Measurements from ENCODE around the gene MMEL1.

MMEL1 gene

DNA sequence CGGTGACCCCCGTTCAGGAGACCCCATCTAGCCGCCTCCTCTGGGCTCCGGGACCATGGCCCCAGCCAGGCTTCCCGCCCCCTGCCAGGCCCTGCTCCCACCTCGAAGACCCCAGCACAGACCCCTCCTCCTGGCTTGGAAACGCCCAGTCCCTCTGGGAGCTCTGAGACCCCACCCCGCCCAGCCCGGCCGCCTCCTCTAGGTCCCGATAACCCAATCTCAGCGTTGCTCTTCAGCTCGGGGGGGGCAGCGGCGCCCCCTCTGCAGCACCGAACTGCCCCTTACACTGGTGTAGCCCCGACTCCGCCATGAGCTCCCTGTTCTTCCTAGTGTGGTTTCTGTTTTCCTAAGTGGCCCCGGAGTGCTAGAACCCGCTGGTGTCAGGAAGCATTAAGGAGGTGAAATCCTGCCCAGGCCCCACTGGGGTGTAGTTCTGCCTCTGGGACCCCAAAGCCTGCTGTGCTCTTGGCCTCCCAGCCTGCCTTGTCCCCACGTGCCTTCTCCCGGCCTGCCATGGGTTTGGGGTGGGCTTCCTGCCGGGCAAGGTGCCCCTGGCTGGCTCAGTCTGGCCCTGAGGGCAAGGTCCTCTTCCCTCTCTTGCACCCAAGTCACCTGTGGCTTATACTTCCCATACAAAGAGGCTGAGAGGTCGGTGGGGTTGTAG is 10.7 kb upstream of the MMEL1 start:
- in situ Hi-C loops (cut with HindIII; ENCODE audit: low pct_ligation_motif_present, low sequenced_read_pairs), result no loop called here
- no peak overlapping the region for H3K27ac ChIP-seq
- peak overlapping the region; percentile 52 for H3K4me3 ChIP-seq (ENCODE audit: low read depth, low read length)
- no peaks in the 10 kb centered on the region for H3K36me3 ChIP-seq (replicated peaks)
- H3K27me3 ChIP-seq (replicated peaks), result no peaks in the 10 kb centered on the region
- TF ChIP-seq CTCF (IDR thresholded peaks at IDR 0.05; ENCODE audit: low read depth, low read length, missing control alignments), result no peak
- no peak for DNase-seq

GRCh38 chr1:2642560-2643413 is 10.0 kb upstream of the MMEL1 start:
- in situ Hi-C loops (cut with HindIII; ENCODE audit: low pct_ligation_motif_present, low sequenced_read_pairs), result no loop called here
- TF ChIP-seq CTCF (IDR thresholded peaks at IDR 0.05; ENCODE audit: low read depth, low read length, missing control alignments), result peak; percentile 27
- H3K27me3 ChIP-seq (replicated peaks), result no peaks in the 10 kb centered on the region
- peak overlapping the region; percentile 37 for H3K27ac ChIP-seq
- H3K4me3 ChIP-seq (ENCODE audit: low read depth, low read length), result peak overlapping the region; percentile 73
- DNase-seq, result peak; percentile 87
- H3K36me3 ChIP-seq (replicated peaks), result no peaks in the 10 kb centered on the region

- Histone ChIP-seq H3K4me3 (ENCODE audit: low read depth, low read length) (peak overlapping the region; percentile 73), H3K36me3 (replicated peaks) (no peaks in the 10 kb centered on the region), H3K27me3 (replicated peaks) (no peaks in the 10 kb centered on the region), H3K27ac (no peak overlapping the region)
- TF ChIP-seq CTCF (IDR thresholded peaks at IDR 0.05; ENCODE audit: low read depth, low read length, missing control alignments), result no peak
- in situ Hi-C loops (cut with HindIII; ENCODE audit: low pct_ligation_motif_present, low sequenced_read_pairs), result no loop called here
- DNase-seq, result no peak
These were observed 9.3 kb upstream of the MMEL1 start for GRCh38 chr1:2642131-2642559.

DNA sequence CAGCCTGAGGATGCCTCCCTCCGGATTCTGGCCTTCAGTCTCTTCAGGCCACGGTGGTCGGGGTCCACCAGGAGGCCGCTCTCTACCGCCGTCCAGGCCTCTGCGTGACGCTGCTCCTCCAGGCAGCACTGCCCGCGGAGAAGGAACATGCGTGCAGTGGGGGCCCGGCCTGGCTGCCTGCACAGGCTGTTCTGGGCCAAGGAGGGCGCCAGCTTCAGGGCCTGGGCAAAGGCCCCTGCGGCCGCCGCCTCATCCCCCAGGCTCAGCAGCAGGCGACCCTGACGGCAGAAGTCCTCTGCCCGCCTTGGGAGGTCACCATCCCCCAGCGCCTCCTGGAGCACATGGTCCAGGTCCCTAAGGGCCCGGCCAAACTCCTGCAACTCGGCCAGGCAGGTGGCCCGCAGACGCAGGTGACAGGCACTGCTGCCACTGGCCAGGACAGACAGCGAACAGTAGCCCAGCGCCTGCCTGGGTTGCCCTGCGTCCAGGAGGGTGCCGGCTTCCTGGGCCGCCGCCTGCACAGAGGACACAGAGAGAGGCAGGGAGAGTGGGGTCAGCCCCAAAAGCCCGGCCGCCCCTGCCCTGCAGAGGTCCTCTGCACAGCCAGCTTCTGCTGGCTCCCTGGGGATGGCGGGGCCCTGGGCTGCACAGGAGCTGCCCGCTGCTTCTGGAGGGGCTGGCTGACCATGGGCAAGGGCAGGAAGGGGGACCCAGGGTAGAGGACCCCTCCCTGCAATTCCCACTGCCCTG is 8.7 kb upstream of the MMEL1 start:
- TF ChIP-seq CTCF (IDR thresholded peaks at IDR 0.05; ENCODE audit: low read depth, low read length, missing control alignments), result no peak
- Histone ChIP-seq H3K27ac (no peak overlapping the region), H3K4me3 (ENCODE audit: low read depth, low read length) (peak overlapping the region; percentile 73), H3K27me3 (replicated peaks) (no peaks in the 10 kb centered on the region), H3K36me3 (replicated peaks) (no peaks in the 10 kb centered on the region)
- DNase-seq, result no peak
- in situ Hi-C loops (cut with HindIII; ENCODE audit: low pct_ligation_motif_present, low sequenced_read_pairs), result no loop called here

DNA sequence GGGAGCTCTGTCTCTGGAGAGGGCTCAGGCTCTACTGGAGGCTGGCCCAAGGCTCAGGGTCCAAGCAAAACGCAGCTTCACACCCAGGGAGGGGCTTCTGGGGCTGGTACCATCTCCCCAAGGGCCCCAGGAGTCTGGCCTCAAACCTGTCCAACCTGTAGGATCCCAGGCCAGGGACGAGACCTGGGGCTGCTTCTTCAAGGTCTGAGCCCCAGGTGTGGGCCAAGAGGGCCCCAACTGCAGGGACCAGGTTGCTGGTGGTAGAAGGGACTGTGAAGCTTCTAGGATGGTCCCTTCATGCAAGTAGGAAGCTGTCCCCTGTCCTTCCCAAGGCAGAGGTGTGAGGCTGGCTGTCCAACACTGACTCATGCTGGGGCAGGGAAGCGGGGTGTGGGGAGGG is 7.8 kb upstream of the MMEL1 start:
- in situ Hi-C loops (cut with HindIII; ENCODE audit: low pct_ligation_motif_present, low sequenced_read_pairs), result no loop called here
- Histone ChIP-seq H3K27ac (no peak overlapping the region), H3K27me3 (replicated peaks) (no peaks in the 10 kb centered on the region), H3K36me3 (replicated peaks) (no peaks in the 10 kb centered on the region), H3K4me3 (ENCODE audit: low read depth, low read length) (no peak overlapping the region)
- no peak for DNase-seq
- TF ChIP-seq CTCF (IDR thresholded peaks at IDR 0.05; ENCODE audit: low read depth, low read length, missing control alignments), result no peak

Measured in brain microvascular endothelial cell (primary cell).